NCI-H2227 treated with DMSO at 0.1 percent for 48 hours (cell line): ENCODE results near the gene CCDC154.

Experiments used
- DNase-seq: peaks from one replicate; lab custom pipeline; 2025; lab: John Stamatoyannopoulos, UW

The CCDC154 gene

GRCh38 chr16:1425616-1426370 lies 18.6 kb downstream of the CCDC154 start:
- DNase-seq = no peak

GRCh38 chr16:1424028-1424427 lies 20.3 kb downstream of the CCDC154 start:
- no peak for DNase-seq

DNA sequence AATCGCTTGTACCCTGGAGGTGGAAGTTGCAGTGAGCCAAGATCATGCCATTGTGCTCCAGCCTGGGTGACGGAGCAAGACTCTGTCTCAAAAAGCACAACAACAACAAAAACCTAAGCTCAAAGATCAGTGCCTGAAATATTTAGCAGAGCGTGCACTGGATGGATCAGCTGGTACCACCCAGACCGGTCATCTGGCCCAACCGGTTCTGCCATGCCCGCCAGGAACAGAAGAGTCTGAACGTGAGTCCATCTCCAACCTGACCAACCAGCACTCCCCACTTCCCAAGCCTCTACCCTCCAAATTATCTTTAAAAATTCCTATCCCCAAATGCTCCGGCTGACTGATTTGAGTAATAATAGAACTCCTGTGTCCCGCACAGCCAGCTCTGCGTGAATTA lies 22.3 kb downstream of the CCDC154 start:
- DNase-seq = no peak

DNA sequence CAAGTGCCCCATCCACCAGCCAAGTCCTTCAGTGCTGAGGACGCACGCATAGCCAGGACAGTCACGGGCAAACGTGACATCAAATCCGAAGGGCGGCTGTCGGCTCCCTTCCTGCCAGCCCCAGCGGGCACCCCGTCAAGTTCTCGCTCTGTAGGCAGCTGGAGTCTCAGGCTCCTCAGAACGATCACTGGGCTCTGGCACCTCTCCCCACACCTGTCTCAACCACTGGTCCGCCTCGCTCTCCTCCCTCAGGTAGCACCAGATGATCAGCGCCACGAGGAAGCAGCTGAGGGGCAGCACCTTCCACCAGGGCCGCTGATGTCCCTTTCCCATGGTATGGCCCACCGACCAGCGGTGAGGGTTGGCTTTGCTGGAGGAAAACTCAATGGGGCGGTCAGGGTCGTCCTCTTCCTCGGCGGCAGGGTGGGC lies 24.2 kb downstream of the CCDC154 start:
- no peak for DNase-seq

DNA sequence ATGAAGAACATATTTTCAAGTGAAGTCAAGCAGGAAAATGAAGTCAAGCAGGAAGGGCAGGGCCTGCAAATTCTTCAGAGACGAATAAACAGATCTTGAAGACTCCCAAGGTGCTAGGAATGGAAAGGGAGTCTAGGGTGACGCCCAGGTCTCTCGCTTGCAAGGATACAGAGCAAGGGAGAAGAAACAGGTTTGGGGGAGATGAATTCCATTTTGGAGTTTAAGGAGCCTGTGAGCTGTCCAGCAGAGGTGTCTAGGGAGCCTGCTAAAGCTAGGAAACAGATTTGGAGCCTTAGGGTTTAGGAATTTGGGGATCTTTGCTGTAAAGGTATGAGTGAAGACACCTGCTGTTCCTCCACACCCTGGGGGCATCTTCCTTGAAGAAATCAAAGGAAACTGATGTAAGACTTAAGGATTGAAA lies 27.8 kb downstream of the CCDC154 start:
- DNase-seq = no peak

DNA sequence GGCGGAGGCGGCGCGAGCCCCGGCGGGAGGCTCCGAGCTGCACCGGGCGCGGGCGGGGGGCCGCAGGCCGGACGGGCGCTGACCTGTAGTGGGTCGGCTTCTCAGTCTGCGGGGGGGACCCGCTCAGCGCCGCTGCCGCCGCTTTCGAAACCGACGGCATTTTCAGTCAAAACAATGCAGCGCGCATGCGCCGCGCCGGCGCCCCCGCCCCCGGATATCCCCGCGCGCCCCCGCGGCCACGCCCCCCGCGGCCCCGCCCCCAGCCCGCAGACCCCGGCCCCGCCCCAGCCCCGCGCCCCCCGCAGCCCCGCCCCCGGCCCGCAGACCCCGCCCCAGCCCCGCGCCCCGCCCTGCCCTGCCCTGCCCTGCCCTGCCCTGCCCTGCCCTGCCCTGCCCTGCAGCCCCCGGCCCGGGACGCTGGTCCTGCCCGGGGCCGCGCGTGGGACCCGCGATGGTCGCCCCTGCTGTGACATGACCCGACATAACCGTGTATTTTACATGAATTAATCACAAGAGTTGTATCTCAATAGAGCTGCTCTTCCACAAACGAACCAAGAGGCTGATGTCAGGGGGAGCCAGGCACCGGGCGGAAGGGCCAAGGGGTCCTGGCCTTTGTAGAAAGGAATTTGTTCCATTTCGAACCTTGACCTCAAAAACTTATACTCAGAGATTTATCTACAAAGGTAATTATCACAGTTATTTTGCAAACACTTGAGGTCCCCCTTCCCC lies 29.7 kb downstream of the CCDC154 start, which contains the start of gene UNKL:
Gene UNKL, minus strand, starts transcription at position 173 of the 729 bp plus-strand sequence. Its CDS starts 13 bp downstream, at position 160.
- DNase-seq = peak; percentile 28

DNA sequence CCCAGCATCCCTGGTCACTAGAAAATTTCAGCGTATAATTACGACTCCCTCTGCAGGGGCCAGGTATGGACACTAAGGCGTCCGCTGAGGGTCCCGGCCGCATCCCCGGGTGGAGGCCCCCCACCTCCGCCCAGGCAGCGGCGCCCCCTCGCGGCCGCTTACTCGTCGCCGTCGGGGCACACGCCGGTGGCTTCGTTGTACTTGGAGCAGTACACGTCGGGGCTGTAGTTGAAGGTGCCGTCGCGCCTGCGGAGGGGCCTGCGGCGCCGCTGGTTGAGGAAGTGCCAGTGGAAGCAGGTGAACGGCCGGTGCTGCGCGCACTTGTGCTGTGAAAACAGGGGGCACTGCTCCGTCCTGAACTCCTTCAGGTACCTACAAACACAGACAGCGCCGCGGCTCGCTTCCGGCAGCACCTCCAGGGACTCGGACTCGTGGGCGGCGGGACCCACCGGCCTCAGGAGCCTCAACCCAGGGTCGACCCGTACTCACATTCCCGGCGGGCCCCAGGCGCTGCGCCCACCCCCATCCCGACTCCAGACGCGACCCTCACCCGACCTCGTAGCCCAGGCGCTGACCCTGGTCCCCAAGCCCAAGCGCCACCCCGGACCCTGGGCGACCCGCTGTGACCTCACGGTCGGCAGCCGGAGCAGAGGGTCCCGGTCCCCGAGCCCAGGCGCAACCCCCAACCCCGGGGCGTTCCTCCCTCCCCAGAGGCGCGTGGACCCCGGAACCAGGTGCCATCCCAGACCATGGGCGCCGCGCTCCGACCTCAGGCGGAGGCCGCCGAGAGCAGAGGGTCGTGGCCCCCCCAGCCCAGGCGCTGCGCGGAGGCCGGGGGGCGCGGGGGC lies 30.4 kb downstream of the CCDC154 start:
- peak; percentile 41 for DNase-seq

- no peak for DNase-seq
Observed at GRCh38 chr16:1412847-1413246, 31.5 kb downstream of the CCDC154 start.

DNA sequence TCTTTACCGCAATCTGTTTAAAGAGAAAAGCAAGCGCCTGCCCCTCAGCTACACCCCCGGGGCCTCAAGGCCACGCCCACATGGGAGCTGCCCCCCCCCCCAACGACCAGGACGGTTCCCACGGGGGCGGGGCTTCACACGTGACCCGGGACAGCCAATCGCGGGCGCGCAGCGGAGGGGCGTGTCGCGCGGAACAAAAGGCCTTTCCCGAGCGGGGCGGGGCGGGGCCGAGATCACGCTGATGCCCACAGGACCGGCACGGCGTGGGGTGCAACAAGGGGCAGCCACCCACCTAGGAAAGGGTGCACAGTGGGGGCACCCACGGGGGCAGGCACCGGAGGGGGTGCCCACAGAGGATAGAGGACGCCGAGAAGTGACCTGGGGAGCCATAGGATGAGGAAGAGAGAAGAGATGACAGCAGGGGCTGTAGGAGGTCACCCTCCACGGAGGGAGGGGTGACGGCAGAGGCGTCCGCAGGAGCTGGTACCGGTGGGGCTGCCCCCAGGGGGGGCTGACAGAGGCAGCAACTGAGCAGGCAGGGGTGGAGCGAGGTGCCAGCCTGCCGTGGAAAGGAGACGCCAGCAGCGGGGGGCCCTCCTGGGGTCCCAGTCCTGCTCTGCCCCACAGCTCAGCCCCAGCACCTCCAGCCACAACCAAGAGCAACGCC lies 36.1 kb downstream of the CCDC154 start:
- peak; percentile 93 for DNase-seq

GRCh38 chr16:1407753-1408152 lies 36.6 kb downstream of the CCDC154 start:
- no peak for DNase-seq

DNA sequence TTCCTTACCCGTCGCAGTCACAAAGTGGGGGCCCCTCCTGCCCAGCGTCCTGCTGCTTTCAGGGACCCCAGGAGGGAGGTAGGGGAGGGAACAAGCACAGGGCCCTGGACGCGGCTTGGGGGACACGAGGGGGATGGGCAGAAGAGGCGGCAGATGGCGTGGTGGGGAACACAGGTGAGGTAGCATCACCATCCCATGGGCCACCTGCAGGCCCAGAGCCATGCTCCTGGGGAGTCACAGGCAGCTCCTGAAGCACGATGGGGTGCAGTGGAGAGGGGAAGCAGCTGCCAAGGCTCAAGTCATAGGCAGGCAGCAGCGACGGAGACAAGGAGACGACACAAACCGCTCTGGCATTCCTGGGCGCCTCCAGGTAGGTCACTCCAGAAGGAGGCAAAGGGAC lies 40.6 kb downstream of the CCDC154 start:
- DNase-seq = no peak

- DNase-seq = no peak
Observed at GRCh38 chr16:1403036-1403435, 41.3 kb downstream of the CCDC154 start.

- DNase-seq = no peak
Observed at GRCh38 chr16:1401758-1402154, 42.6 kb downstream of the CCDC154 start.

DNA sequence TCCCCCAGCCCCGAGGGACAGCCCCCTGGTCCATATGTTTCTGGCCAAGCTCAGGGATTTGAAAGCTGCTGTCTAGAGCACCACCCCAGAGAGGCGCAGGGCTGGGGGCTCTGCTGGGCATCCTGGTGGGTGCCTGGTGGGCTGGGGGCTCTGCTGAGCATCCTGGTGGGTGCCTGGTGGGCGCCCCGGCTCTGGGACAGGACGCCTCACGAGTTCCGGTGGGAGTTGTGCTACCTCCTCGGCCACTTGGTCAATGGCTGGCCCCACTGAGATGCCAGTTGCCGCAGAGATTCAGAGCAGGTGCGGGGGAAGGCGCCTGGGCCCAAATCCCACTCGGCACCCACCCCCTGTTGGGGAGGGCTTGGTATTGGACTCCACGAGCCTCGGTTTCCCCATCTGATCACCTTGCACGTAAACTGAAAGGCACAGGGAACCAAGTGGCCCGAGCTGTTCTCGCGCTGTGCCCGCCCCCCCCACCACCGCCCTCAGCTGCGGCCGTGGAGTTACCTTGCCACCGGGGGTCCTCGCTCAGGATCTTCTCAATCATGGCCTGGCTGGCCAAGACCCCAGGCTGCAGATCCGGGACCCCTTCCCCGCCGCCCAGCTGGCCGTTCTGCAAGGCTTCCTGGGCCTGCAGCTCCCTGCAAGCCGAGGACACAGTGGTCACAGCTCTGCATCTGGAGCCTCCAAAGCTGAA lies 43.1 kb downstream of the CCDC154 start:
- DNase-seq = no peak

GRCh38 chr16:1398826-1399581 lies 45.4 kb downstream of the CCDC154 start:
- no peak for DNase-seq

GRCh38 chr16:1398351-1398750 lies 46.0 kb downstream of the CCDC154 start:
- no peak for DNase-seq

GRCh38 chr16:1397779-1398178 lies 46.6 kb downstream of the CCDC154 start:
- DNase-seq = no peak

- no peak for DNase-seq
Observed at GRCh38 chr16:1395444-1396031, 48.8 kb downstream of the CCDC154 start.

- DNase-seq = no peak
Observed at GRCh38 chr16:1394367-1394951, 49.9 kb downstream of the CCDC154 start.
